UCSD-AML1 (cell line): ENCODE measurements around the gene LCP2.

ENCODE experiments used
- DNase-seq: peaks from one replicate; lab custom pipeline; 2025; ENCODE audit not compliant: unreplicated experiment; lab: John Stamatoyannopoulos, UW

Gene LCP2

DNA sequence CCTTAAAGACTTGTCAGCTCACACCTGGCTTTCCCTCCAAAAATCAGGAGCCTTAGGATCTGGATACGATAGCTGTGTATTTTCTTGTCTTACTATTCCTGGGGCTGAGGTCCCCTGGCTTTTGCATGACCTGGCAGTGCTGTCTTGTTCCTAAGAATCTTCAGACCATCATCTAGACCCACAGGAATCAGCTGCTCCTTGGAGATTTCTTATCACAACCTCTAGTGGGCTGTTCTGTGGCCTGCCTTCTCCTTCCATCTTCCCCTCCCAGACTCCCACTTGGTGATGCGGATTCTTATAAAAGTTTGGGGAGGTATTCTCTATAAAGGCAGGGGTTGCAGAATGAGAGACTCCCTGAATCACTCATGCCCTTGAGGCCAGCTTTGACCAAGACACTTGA, 21.4 kb downstream of the LCP2 start:
- DNase-seq, result no peak

DNA sequence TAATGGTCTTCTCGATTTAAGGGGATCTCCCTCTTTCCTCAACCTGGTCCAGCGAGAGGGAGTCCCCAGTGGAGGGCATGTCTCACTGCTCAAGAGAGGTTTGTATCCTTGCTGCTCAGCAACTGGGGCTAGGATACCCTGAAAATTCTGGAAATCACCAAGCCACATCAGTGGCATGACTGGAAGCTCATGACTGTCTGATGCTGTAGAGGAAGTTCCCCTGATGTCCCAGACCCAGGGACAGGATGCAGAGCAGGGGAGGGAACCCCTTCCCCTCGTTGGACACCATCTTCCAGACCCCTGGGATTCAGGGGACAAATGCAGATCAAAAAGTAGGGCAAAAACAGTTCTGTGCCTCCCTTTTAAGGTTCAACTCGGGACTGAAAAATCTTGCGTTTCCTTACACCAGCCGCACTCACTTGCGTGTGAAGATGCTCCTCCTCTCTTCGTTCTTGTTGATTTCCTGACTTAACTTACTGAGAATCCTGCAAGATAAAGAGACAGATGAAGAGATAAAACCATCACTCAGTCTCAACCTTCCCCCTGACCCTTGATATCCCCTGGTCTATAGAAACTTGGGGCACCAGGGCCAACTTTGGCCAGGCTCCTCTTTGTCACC, 22.1 kb downstream of the LCP2 start:
- DNase-seq, result no peak

DNA sequence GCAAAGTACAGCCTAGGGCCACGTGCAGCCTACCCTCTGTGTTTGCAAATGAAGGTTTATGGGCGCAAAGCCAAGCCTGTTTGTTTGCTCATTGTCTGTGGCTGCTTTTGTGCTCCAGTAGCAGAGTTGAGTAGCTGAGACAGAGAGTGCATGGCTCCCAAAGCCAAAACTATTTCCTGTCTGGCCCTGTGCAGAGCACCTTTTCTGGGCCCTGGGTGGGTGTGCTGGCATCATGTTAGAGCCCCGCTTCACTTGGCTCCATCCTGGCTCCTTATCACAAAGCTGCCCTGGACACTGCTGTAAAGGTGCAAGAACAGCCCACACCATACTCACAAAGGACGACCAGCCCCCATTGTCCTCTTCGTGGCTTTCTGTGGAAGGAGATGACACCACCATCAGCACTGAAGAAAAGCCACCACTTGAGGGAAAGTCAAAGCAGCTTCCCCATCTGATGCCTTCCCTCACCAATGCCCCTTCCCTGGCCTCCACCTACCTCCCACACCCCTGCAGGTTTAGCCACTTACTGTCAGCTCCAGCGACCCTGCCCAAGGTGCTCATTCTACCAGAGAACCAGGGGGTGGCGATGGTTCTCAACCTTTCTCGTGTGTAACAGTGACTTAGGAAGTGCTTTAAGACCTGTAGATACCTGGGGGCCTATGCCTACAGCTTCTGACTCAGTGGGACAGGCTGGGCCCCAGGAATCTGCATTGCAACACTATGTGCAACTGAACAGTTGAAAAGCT, 23.4 kb downstream of the LCP2 start:
- peak; percentile 43 for DNase-seq

DNA sequence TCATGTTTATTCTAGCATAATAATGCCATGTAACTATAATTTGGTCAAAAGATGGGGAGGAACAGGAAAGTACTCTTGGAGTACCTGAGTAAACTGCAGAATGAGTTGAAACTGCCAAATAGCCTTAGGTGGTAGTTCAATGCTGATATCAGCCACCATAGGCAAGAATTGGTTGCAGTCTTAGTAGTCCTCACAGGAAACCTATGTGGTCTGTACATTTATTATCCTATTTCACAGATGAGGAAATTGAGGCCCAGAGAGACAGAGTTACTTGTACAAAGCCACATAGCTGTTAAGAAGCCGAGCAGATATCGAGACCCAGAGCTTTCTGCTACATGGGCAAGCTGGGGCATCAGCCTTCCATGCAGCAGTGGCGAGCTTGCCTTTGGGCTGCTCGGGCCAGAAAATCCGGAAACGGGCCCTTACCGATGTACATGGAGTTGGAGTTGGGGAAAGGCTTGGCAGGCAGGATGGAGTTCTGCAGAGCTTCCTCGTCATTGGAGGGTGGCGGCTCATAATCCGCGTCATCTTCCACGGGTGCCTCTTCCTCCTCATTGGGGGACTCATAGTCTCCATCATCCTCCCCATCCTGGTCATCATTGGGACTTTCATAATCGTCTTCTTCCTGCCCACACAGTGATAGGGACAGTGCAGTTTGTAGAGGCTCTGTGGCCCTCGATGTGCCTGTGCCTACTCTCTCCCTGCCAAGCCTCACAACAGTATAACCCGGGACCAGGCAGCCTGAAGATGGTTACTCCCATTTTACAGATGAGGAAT, 27.1 kb downstream of the LCP2 start:
- no peak for DNase-seq

GRCh38 chr5:170269579-170269978, 28.0 kb downstream of the LCP2 start:
- no peak for DNase-seq

- no peak for DNase-seq
Observed at GRCh38 chr5:170268884-170269283, 28.7 kb downstream of the LCP2 start.

- no peak for DNase-seq
Observed at GRCh38 chr5:170268153-170268689, 29.4 kb downstream of the LCP2 start.

GRCh38 chr5:170267431-170268152, 30.0 kb downstream of the LCP2 start:
- DNase-seq, result peak; percentile 50

GRCh38 chr5:170266570-170267381, 30.8 kb downstream of the LCP2 start:
- DNase-seq, result no peak

- DNase-seq, result no peak
Observed at GRCh38 chr5:170265522-170265921, 32.1 kb downstream of the LCP2 start.

GRCh38 chr5:170263906-170264305, 33.7 kb downstream of the LCP2 start:
- DNase-seq, result no peak

GRCh38 chr5:170262061-170263045, 35.2 kb downstream of the LCP2 start:
- no peak for DNase-seq

DNA sequence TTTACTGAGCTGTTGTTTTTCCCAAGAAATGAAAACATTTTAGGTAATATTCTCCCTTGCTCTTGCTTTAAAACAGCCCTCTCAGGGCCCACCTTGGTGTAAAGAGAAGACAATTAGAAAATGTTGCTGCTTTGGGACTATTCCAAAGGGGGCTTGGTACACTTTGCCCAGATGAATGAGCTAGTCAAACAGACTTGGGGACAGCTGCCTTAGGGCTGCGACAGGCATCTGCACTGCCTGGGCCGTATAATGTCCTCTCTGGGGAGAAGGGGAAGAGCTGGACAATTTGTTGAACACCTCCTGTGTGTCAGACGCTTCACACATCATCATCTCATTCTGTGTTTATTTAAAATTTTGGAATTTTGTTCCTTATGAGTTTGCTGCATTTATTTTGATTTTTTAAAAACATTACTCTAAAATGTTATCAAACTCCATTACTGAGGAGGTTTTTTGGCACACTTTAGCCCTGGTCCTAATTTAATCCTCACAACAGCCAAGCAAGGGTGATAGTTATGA, 36.0 kb downstream of the LCP2 start:
- DNase-seq, result no peak

- no peak for DNase-seq
Observed at GRCh38 chr5:170257370-170257769, 40.2 kb downstream of the LCP2 start.

DNA sequence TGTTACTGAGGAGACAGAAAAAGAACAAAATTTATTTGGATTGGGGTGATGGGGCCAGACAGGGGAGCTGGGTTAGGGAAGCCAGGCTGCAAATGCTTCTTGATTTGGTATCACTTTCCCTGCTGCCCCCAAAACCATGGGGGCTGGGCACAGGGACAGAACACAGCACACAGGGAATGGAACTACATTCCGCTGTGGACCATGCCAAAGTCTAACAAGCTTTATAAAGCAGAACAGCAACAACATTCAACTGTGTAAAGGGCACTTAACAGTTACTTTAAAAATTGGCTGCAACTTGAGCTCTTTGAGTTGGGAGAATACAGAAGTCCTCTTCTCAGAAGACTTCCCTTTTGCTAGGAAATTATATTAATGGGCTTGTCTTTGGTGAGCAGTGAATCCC, 41.0 kb downstream of the LCP2 start:
- no peak for DNase-seq

DNA sequence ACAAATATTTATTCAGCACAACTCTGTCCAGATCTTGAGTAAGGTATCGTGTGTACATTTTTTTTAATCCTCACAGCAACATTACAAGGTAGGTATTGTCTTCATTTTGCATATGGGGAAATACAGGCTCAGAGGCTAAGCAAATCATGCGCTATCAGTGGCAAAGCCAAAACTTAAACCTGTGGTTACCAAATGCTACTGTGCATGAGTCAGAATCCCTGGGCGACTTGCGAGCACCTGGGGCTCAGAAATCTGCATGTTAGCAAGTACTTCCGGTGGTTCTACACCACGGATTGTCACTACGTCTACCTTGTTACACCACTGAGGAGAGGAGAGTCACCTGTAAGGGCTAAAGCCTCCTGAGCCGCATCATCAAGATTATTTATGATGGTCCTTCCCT, 43.5 kb downstream of the LCP2 start:
- no peak for DNase-seq

DNA sequence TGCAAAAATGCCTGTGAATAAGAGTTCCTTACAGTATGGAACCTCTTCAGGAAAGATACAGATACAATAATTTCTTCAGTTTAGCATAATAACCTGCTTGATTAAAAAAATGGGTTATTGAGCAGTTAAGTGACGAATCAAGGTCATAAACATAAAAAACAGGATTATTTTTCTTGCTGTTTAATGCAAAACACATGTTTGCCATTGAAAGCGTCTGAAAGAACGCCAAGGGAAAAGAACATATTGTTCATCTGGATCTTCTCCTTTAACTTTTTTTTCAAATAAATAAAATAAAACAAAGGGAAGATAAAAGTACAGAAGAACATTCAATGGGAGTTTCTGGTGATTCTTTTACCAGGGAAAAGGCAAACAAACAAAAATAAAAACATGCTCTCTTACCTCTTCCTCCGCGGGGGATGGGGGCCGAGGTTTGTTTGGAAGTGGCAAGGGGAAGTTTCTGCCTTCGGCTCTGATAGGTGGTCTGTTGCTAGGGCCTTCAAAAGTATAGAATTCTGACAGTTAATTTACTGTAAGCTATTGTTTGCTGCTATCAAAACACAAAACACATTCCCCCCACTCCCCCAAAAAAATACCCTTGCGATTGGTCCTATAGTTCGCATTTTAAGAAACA, 44.7 kb downstream of the LCP2 start:
- no peak for DNase-seq

DNA sequence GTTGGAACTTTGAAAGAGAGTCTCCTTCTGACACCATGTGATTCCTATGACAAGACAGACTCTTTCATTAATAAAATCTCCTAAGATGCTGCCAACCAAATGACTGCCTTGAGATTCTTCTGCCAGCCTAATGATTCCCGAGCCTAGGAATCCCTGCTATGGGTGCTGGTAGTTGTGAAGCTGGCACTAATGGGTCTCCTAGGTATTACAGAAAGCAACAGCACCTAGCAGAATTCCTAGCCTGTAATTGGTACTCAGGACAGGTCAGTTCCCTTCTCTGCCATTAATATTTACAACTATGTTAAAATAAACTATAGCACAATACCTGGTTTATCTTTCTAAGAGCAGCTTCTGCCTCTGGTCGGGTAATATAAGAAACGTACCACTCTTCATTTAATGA, 45.5 kb downstream of the LCP2 start:
- DNase-seq, result no peak
